GM12865 (cell line): ENCODE results near the gene ERCC6L2.

Experiments used
- DNase-seq: peaks from one replicate; pipeline ENCODE4 v3.0.0; 2010; ENCODE audit warnings: low read depth
- H3K4me3 ChIP-seq: 2 replicates; pipeline ENCODE4 v1.5.1; 2011; ENCODE audit warnings: mild to moderate bottlenecking, low read depth, low read length, control low read depth
- CTCF ChIP-seq: IDR thresholded peaks from 2 replicates; pipeline ENCODE4 v1.5.1; 2011; ENCODE audit warnings: low read length, control low read depth, low read depth, inconsistent platforms; ENCODE audit not compliant: insufficient read depth; ENCODE audit errors: missing control alignments

The ERCC6L2 gene

GRCh38 chr9:95981761-95982390 is 106.4 kb downstream of the ERCC6L2 start:
- DNase-seq: no peak
- no peak for TF ChIP-seq CTCF
- H3K4me3 ChIP-seq: no peak overlapping the region

- no peak overlapping the region for H3K4me3 ChIP-seq
- DNase-seq: no peak
- no peak for TF ChIP-seq CTCF
These were observed 110.1 kb downstream of the ERCC6L2 start for GRCh38 chr9:95985440-95986055.

GRCh38 chr9:95989297-95989696 is 113.8 kb downstream of the ERCC6L2 start:
- no peak for DNase-seq
- no peak overlapping the region for H3K4me3 ChIP-seq
- no peak for TF ChIP-seq CTCF

GRCh38 chr9:95991326-95991725 is 115.8 kb downstream of the ERCC6L2 start:
- TF ChIP-seq CTCF: no peak
- DNase-seq: no peak
- no peak overlapping the region for H3K4me3 ChIP-seq

- no peak for TF ChIP-seq CTCF
- no peak overlapping the region for H3K4me3 ChIP-seq
- no peak for DNase-seq
These were observed 117.0 kb downstream of the ERCC6L2 start for GRCh38 chr9:95992536-95992935.

GRCh38 chr9:95993337-95993736 is 117.8 kb downstream of the ERCC6L2 start:
- no peak for DNase-seq
- H3K4me3 ChIP-seq: no peak overlapping the region
- TF ChIP-seq CTCF: no peak

GRCh38 chr9:95999390-95999789 is 123.9 kb downstream of the ERCC6L2 start:
- no peak overlapping the region for H3K4me3 ChIP-seq
- no peak for TF ChIP-seq CTCF
- DNase-seq: no peak
